NCI-H226 (cell line): ENCODE measurements around the gene ULK3.
A peak's percentile ranks its signal among the peaks of the same experiment; 100 is the strongest.

Experiments used
- DNase-seq: peaks from one replicate; pipeline ENCODE4 v3.0.0-alpha.2; 2015

ULK3 gene

GRCh38 chr15:74821091-74821789, 21.7 kb downstream of the ULK3 start:
- no peak for DNase-seq

DNA sequence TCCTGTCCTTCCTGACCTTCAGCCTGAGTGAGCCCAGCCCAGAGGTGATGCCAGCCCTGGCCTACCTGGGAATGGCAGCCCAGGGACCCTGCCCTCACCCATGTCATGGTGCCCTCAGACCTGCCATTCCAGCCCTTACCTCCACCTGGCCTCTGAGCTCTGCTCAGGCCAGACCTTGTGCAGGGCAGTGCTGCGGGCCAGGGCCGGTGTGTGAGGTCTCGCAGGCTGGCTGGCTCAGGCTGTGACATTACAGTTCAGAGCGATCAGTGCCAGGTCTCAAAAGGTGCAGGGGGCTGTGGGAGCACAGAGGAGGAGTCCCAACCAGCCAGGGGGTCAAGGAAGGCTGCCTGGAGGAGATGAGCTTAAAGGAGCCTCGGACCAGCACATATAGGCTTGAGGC, 22.9 kb downstream of the ULK3 start:
- DNase-seq, result no peak

- no peak for DNase-seq
These were observed 25.6 kb downstream of the ULK3 start for GRCh38 chr15:74817370-74817737.

DNA sequence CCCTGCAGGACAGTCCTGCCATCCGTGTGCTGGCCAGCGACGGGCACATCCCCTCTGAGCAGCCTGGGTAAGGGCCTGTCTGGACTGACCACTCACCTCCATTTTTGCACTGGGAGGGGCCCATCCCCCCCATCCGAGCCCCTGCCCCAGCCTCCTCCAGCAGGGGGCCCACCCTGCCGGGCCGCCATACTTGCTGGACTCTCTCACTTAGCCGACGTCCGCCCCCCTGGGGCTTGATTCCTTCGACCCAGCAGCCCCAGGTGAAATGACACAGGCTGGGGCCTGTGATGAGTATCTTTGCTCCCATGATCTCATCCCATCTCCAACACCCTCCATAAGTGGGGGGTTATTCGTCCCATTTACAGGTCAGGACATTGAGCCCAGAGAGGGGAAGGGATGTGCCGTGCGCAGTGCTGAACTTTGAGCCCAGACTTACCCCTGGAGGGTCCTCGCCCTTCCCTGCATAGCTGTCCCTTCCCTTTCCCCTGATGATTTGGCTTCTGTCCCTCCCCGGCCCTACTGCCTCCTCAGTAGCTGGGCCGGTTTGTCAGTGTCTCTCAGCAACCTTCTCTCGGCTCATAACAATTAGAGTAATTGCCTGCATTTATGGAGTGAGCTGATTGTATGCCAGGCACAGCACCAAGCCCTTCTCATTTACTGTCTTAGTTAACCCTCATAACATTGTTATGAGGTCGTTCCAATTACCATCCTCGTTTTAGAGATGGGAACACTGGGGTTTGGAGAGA, 26.2 kb downstream of the ULK3 start:
- DNase-seq, result no peak

- DNase-seq, result no peak
These were observed 27.0 kb downstream of the ULK3 start for GRCh38 chr15:74815961-74816360.

GRCh38 chr15:74815121-74815934, 27.6 kb downstream of the ULK3 start:
- no peak for DNase-seq

DNA sequence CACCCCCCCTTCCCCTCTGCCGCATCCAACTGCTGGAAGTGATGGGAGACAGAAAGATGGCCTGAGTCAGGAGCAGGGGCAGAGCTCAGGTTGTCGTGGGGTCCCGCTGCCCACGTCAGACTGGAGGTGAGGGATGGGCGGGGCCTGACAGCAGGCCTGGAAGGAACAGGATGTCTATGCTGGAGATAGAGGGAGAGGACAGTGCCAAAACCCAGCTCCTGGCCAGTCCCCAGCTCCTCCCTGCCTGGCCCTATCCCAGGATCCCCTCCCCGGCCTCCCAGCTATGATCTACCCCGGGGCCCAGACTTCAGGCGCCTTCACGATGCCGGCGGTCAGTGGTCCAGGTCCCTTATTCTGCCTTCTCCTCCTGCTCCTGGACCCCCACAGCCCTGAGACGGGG, 30.4 kb downstream of the ULK3 start, which contains the start of gene LMAN1L:
LMAN1L (plus strand) TSS at position 303 of the 400 bp plus-strand sequence; CDS start at position 323, 20 bp downstream.
- no peak for DNase-seq

GRCh38 chr15:74809956-74810355, 33.0 kb downstream of the ULK3 start:
- no peak for DNase-seq

DNA sequence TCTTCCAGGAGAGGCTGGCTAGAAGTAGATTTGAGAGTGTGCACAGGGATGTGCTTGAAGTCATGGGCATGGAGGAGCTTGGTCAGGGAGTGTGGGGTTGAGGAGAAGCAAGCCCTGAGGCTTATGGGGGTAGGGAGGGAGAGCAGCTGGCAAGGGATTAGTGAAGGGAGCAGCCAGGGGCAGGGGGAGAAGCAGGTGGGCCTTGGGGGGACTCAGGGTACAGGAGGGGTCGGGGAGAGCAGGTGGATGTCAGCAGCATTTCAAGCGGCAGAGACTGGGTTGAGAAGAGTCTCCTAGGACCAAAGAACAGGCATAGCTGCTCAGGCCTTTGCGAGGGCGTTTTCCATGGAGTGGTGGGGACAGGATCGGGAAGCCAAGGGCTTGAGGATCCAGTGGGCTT, 33.7 kb downstream of the ULK3 start:
- no peak for DNase-seq

- DNase-seq, result no peak
These were observed 34.1 kb downstream of the ULK3 start for GRCh38 chr15:74808840-74809229.

GRCh38 chr15:74808078-74808839, 34.7 kb downstream of the ULK3 start:
- no peak for DNase-seq

DNA sequence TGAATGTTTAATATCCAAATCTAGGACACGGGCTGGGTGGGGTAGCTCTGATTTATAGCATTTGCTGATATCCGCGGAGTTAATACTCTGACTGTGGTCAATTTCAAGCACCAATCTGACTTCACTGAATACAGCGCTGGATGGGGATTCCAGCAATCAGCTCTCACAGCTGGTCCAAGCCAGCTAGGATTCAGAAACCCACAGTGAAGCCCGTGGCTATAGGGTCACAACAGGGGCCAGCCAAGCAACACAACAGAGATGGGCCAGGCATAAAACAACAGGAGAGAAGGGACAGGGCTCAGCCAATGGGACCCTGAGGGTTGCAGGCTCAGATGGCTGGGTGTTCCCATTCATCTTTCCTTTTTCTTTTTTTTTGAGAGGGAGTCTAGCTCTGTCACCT, 35.7 kb downstream of the ULK3 start:
- DNase-seq, result no peak

GRCh38 chr15:74804935-74805334, 38.0 kb downstream of the ULK3 start:
- no peak for DNase-seq

DNA sequence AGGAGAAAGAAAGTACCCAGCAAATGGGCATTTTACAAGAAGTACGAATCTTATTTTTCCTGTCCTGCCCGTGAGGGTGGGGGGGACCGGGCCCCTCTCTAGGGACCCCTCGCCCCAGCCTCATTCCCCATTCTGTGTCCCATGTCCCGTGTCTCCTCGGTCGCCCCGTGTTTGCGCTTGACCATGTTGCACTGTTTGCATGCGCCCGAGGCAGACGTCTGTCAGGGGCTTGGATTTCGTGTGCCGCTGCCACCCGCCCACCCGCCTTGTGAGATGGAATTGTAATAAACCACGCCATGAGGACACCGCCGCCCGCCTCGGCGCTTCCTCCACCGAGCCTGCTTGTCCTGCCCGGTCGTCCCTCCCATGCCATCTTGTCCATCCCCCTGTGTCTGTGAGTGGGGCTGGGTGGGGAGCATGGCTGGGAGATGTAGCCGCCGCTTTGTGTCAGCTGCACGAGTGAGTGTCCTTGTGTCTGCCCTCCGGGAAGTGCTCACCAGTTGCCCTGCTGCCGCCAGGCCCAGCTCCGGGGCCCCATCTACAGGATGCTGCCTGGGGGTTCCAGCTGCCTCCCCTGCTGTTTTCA, 40.0 kb downstream of the ULK3 start:
- DNase-seq, result no peak

DNA sequence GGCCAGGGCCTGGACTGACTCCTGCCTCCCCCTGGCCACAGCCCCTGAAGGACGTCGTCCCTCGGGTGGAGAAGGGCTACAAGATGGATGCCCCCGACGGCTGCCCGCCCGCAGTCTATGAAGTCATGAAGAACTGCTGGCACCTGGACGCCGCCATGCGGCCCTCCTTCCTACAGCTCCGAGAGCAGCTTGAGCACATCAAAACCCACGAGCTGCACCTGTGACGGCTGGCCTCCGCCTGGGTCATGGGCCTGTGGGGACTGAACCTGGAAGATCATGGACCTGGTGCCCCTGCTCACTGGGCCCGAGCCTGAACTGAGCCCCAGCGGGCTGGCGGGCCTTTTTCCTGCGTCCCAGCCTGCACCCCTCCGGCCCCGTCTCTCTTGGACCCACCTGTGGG, 40.7 kb downstream of the ULK3 start:
- DNase-seq, result no peak

DNA sequence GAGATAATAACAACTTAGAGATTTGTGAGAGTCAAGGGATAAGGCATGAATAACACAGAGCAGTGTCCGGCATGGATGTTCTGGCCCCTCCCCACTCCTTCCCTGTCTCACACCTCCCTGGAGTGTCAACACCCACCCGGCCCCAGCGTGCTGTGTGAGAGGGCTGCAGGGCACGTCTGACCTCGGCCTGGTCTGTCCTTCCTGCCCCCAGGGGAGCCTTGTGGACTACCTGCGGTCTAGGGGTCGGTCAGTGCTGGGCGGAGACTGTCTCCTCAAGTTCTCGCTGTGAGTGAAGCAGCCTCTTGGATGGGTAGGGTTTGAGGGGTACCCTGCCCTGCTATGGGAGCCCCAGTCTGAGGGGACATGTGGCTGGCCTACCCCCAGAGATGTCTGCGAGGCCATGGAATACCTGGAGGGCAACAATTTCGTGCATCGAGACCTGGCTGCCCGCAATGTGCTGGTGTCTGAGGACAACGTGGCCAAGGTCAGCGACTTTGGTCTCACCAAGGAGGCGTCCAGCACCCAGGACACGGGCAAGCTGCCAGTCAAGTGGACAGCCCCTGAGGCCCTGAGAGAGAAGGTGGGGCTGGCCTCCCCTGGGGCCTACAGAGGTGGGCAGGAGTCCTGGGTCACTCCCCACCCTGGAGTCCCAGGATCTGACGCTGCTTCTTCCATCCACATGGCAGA, 41.5 kb downstream of the ULK3 start:
- no peak for DNase-seq

- no peak for DNase-seq
These were observed 42.3 kb downstream of the ULK3 start for GRCh38 chr15:74800559-74801094.

DNA sequence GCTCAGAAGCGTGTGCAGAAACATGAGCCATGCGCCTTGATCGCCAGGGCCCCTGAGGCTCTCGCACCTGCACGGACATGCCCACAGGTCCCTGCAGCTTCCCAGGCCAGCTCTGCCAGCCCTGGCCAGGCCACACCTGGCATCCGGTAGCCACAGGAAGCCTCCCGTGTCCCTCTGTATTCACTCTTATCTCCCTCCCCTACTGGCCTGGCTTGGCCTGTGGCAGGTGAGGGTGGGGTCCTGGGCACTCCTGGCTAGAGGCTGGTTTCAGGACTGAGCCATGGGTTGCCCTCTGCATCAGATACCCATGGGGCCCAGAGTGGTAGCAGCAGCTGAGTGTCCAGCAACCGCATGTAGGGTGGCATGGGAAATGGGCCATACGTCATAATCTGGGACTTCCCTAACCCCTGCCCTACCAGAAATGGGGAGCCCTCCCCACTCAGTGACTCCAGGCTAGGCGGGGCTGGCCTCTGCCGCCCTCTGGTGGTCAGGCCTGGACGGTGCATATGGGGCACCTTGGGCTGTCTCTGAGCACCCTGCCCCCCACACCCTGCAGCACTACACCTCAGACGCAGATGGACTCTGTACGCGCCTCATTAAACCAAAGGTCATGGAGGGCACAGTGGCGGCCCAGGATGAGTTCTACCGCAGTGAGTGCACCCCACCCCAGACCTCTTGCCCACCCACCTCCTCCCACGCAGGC, 42.9 kb downstream of the ULK3 start:
- DNase-seq, result peak; percentile 68

DNA sequence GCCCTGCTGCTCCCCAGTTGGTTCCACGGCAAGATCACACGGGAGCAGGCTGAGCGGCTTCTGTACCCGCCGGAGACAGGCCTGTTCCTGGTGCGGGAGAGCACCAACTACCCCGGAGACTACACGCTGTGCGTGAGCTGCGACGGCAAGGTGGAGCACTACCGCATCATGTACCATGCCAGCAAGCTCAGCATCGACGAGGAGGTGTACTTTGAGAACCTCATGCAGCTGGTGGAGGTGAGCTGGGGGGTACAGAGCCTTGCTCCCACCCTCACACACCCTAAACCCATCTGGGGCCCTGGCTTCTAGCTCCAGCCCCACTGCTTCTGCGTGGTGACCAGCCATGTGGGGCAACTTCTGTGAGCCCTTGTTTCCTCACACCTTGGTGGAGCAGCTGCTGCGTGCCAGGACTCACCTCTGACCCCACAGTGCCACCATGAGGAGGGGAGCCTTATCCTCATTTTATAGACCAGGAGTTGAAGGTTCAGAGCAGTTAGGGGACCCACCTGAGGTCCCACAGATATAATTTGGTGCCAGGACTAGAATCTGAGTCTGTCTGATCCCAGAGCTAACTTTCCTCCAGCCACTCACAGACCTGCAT, 43.6 kb downstream of the ULK3 start:
- no peak for DNase-seq
